Lower lobe of right lung (tissue), 2 donors: ENCODE results near the gene ID3. TPM values are rescaled to one million over a fixed set of nuclear protein-coding genes. Genes with fewer than 3 reads are reported as not detected.

Experiments
- ATAC-seq, 2 donors: fragments of 200-7000 bp; cut with Tn5 transposase; one replicate each; pipeline ENCODE4 v1.9.1; 2020 to 2022; ENCODE audit warnings: mild to moderate bottlenecking in 2 of 2, moderate library complexity in 2 of 2
- DNase-seq: peaks from one replicate; pipeline ENCODE4 v3.0.0-alpha.2; 2020
- H3K27ac ChIP-seq: fragments of 200-600 bp; one replicate; pipeline ENCODE4 v1.8.0; 2022
- H3K27me3 ChIP-seq: fragments of 200-600 bp; one replicate; pipeline ENCODE4 v1.8.0; 2022; ENCODE audit warnings: low read depth
- H3K36me3 ChIP-seq: fragments of 200-600 bp; one replicate; pipeline ENCODE4 v1.8.0; 2022; ENCODE audit warnings: mild to moderate bottlenecking
- H3K4me1 ChIP-seq: fragments of 200-600 bp; one replicate; pipeline ENCODE4 v1.8.0; 2022
- H3K4me3 ChIP-seq: fragments of 200-600 bp; one replicate; pipeline ENCODE4 v1.8.0; 2022; ENCODE audit warnings: mild to moderate bottlenecking
- H3K9me3 ChIP-seq: fragments of 200-600 bp; one replicate; pipeline ENCODE4 v1.8.0; 2022
- intact Hi-C: fragments of 100-400 bp; cut with DNase I; formaldehyde crosslinking; loops from one replicate; pipeline ENCODE4 v1.11.0; 2022
- total RNA-seq: library from RNA; stranded (reverse); fragmentation: NEBNext Ultra II Directional; extraction: Animal tissue kit (Norgen Biotek cat#: 25700); gene quantifications from one replicate; pipeline ENCODE4 v1.2.1, GENCODE V29; 2021
- TF ChIP-seq, protein P1 (sequence below): fragments of 200-600 bp; IDR thresholded peaks from one replicate; pipeline ENCODE4 v1.8.0; 2022; ENCODE audit warnings: antibody characterized with exemption, mild to moderate bottlenecking
- donor health status: DM: no; HTN: yes; CAD: no; lungs with severe emphysema.

The ID3 gene
- total RNA-seq, 1 donor from 2014 or later = 137 TPM

DNA sequence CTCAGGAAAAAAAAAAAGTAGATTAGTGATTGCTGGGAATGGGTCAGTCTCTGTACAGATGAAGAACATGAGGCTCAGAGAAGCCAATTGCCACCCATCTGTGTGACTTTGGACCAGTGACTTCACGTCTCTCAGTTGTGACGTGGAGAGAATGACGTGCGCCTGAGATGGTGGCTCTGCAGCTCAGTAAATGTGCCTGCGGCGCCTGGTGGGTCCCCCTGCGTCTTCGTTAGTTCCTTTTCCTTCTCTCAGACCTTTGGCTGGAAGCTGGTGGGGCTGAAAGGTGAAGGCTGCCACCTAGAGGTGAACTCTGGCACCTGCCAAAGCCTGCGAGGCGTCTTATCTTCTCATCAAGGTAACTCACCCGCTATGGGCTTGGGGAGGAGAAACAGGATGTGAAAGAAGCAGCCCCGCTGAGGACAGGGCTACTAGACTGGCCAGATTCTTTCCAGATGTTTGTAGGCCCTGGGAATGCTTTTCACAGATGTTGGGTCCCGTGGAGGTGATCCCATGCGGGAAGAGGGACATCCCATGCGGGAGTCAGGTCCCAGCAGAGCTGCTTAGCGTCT is 19.5 kb downstream of the ID3 start:
- Histone ChIP-seq H3K36me3 (no peaks in the 10 kb centered on the region), H3K9me3 (no peaks in the 10 kb centered on the region), H3K27ac (no peak overlapping the region), H3K27me3 (no peaks in the 10 kb centered on the region), H3K4me3 (peak overlapping the region; percentile 9), H3K4me1 (peaks cover 17% of the 10 kb centered on the region)
- intact Hi-C loops = no loop called here
- peak; percentile 90 to 95 for ATAC-seq
- TF ChIP-seq, protein P1, sequence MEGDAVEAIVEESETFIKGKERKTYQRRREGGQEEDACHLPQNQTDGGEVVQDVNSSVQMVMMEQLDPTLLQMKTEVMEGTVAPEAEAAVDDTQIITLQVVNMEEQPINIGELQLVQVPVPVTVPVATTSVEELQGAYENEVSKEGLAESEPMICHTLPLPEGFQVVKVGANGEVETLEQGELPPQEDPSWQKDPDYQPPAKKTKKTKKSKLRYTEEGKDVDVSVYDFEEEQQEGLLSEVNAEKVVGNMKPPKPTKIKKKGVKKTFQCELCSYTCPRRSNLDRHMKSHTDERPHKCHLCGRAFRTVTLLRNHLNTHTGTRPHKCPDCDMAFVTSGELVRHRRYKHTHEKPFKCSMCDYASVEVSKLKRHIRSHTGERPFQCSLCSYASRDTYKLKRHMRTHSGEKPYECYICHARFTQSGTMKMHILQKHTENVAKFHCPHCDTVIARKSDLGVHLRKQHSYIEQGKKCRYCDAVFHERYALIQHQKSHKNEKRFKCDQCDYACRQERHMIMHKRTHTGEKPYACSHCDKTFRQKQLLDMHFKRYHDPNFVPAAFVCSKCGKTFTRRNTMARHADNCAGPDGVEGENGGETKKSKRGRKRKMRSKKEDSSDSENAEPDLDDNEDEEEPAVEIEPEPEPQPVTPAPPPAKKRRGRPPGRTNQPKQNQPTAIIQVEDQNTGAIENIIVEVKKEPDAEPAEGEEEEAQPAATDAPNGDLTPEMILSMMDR = peak; percentile 96
- DNase-seq = peak; percentile 90

DNA sequence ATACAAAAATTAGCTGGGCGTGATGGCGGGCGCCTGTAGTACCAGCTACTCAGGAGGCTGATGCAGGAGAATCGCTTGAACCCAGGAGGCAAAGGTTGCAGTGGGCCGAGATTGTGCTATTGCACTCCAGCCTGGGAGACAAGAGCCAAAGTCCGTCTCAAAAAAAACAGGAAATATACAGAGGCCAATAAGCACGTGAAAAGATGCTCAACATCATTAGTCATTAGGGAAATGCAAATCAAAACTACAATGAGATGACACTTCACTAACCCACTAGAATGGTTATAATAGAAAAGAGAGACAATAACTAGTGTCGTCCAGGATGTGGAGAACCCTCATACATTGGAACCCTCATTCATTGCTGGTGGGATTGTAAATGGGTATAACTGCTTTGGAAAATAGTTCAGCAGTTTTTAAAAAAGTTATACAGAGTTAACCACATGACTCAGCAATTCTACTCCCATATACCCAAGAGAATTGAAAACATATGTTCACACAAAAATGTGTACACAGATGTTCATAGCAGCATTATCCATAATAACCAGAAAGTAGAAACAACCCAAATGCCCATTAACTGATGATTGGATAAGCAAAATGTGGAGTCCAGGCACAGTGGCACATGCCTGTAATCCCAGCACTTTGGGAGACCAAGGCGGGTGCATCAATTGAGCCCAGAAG is 21.9 kb downstream of the ID3 start:
- intact Hi-C loops = no loop called here
- Histone ChIP-seq H3K27ac (no peak overlapping the region), H3K4me1 (peaks cover 25% of the 10 kb centered on the region), H3K36me3 (no peaks in the 10 kb centered on the region), H3K4me3 (no peak overlapping the region), H3K9me3 (no peaks in the 10 kb centered on the region), H3K27me3 (no peaks in the 10 kb centered on the region)
- TF ChIP-seq, protein P1 = no peak
- ATAC-seq = no peak
- DNase-seq = no peak

DNA sequence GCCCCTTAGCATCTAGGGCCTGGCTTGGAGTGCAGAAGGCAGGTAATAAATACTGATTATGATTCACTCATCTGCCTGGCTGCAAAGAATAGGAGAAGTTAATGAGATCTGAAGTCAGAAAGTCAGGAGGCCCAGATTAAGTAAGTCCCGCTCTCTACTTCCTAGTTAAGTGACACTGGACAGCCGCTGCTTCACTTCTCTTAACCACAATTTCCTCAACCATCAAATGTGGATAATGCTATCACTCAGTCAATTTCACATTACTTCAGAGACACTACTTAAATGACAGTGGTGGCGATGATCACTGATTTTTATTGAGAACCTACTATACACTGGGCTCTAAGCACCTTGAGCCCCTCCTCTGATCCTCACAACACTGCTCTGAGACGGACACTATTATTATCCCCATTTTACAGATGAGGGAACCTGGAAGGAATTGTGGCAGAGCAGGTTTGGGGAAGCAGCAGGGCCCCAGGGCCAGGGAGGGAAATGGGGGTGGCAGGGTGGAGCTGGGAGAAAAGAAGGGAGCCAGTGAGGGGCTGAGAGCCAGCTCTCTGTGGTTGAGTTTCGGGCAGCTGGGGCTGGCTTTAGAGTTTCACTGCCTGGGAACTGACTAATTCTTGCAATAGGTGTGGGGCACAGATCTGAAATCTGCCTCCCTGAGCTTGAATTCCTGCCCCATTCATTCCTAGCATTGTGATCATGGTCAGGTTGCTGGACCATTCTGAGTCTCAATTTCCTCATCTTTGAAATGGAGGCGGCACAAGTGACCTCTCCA is 25.9 kb downstream of the ID3 start:
- Histone ChIP-seq H3K4me3 (no peak overlapping the region), H3K9me3 (no peaks in the 10 kb centered on the region), H3K36me3 (no peaks in the 10 kb centered on the region), H3K4me1 (peaks cover 48% of the 10 kb centered on the region), H3K27me3 (no peaks in the 10 kb centered on the region), H3K27ac (peak overlapping the region; percentile 46)
- ATAC-seq (peak; percentile 41 to 48), DNase-seq (no peak)
- TF ChIP-seq, protein P1 = no peak
- intact Hi-C loops = no loop called here

DNA sequence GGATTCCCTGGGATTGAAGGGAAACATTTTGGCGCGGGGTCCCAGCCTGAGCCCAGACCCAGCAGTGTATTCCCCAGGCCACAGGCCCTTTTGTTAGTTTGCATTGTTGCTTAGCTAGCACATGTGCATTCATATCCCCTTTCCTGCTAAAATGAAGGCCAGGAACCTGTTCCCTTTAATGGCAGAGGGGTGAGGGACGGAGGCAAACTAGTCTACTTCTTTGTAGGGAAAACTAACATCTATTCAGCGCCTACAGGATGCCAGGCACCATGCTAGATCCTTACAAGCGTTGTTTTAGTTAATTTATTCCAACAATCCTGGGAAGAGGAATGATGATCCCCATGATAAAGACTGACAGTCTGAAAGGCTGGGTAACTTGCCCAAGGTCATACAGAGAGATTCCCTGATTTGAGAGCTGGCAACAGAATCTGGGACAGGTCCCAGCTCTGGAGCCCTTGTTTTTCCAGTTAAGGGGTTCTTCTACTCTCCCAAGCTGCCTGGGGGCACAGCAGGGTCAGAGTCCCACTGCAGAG is 27.7 kb downstream of the ID3 start:
- Histone ChIP-seq H3K4me3 (peak overlapping the region; percentile 58), H3K9me3 (no peaks in the 10 kb centered on the region), H3K36me3 (no peaks in the 10 kb centered on the region), H3K27ac (peak overlapping the region; percentile 68), H3K4me1 (peaks cover 65% of the 10 kb centered on the region), H3K27me3 (no peaks in the 10 kb centered on the region)
- ATAC-seq = no peak
- intact Hi-C loops = no loop called here
- DNase-seq = no peak
- TF ChIP-seq, protein P1 = no peak

DNA sequence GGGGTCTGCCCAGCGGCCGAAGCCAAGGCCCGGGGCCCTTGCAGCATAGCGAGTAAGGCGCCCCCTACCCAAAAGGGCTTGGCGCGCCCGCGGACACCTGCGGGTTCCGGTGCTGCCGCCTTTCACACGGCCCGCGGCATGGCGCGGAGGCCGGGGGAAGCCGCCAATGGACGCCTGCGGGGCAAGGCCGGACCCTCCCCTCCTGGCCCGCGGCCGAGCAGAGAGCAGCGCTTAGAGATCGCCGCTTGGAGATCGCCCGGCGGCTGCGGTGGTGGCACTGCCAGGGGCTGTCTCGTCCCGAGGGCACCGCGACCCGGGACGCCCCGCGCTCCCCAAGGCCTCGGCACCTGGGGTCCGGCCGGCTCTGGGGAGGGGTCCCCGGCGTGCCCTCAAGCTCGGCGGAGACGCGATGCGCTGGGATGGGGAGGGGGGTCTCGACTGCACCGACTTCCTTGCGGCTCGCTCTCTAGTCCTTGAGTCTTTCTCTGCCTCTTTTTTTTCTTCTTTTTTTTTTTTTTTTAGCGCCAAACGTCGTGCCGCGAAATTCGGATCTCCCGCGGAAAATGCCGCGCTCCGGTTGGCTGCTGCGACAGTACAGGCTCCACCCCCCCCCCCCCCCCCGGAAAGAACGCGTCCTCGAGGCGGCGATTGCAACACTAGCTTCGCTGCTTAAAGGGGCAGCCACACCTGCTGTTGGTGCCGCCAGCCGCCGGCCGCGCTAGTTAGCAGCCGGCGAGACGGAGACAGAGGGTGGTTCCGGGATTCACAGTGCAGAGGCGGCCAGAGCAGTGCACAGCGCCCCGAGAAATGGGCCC is 28.3 kb downstream of the ID3 start, which contains the start of gene E2F2:
Gene E2F2 (minus strand): TSS at position 487 of the 815 bp plus-strand sequence. CDS start 440 bp downstream, at position 47.
- Histone ChIP-seq H3K27ac (peak within 1 kb of the TSS; percentile 68), H3K4me1 (peaks cover 65% of the 10 kb centered on the region), H3K4me3 (peak within 1 kb of the TSS; percentile 58), H3K36me3 (no peaks in the 10 kb centered on the region), H3K9me3 (no peaks in the 10 kb centered on the region), H3K27me3 (no peaks in the 10 kb centered on the region)
- TF ChIP-seq, protein P1 = peak; percentile 31
- DNase-seq (peak; percentile 90), ATAC-seq (peak; percentile 80 to 81)
- intact Hi-C loops = no loop called here
